GM13977 (cell line): Measurements from ENCODE around the gene TSSK1B.
"Not testable (repeated sequence)": the region's sequence is repeated elsewhere in the genome, so short reads cannot be mapped to it uniquely, and the experiment has no call there.

Source experiments
- DNase-seq: peaks from one replicate; pipeline ENCODE4 v3.0.0; 2012; ENCODE audit warnings: low spot score
- in situ Hi-C: fragments of 300-500 bp; cut with MboI; formaldehyde crosslinking; loops from one replicate; pipeline ENCODE4 v1.12.0; 2022; ENCODE audit warnings: low sequenced_read_pairs, low pct_unique_long_range_greater_than_20kb, mixed read lengths, inconsistent platforms; ENCODE audit not compliant: unreplicated experiment
- TF ChIP-seq, protein P1 (sequence below): IDR thresholded peaks from 2 replicates; pipeline ENCODE4 v1.5.1; 2012; ENCODE audit warnings: mild to moderate bottlenecking, control low read depth; ENCODE audit not compliant: insufficient read depth; ENCODE audit errors: extremely low read depth, missing control alignments

TSSK1B gene

DNA sequence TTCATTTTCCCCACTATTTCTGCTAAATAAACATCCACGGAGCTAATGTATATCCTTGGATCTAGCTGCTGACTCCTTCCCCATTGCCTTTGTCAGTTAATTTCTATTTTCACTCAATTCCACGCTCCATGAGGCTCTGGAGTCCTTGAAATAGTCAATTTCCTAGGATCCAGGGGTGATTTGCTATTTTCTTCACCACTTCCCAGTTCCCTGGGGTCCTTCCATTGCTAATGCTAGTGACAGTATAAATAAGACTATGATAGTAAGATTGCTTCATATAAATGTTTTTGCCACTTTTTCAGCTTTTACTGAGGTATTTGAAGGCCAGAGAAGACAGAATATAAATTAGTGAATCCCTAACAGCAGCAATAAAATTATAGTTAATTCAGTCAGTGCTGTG lies 13.1 kb downstream of the TSSK1B start:
- no peak for DNase-seq
- TF ChIP-seq, protein P1, sequence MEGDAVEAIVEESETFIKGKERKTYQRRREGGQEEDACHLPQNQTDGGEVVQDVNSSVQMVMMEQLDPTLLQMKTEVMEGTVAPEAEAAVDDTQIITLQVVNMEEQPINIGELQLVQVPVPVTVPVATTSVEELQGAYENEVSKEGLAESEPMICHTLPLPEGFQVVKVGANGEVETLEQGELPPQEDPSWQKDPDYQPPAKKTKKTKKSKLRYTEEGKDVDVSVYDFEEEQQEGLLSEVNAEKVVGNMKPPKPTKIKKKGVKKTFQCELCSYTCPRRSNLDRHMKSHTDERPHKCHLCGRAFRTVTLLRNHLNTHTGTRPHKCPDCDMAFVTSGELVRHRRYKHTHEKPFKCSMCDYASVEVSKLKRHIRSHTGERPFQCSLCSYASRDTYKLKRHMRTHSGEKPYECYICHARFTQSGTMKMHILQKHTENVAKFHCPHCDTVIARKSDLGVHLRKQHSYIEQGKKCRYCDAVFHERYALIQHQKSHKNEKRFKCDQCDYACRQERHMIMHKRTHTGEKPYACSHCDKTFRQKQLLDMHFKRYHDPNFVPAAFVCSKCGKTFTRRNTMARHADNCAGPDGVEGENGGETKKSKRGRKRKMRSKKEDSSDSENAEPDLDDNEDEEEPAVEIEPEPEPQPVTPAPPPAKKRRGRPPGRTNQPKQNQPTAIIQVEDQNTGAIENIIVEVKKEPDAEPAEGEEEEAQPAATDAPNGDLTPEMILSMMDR = no peak
- in situ Hi-C loops = no loop called here

DNA sequence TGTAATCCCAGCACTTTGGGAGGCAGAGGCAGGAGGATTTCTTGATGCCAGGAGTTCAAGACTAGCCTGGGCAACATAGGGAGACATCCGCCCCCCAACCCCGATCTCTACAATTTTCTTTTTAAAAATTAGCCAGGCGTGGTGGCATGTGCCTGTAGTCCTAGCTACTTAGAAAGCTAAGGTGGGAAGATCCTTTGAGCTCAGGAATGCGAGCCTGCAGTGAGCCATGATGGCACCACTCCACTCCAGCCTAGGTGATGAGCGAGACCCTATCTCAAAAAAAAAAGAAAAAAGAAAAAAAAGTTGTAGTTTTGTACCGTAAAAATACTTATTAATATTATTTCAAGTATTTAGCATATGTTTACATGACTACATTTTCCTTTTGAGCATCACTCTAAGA lies 29.3 kb downstream of the TSSK1B start:
- in situ Hi-C loops = no loop called here
- DNase-seq = no peak
- TF ChIP-seq, protein P1 = no peak

DNA sequence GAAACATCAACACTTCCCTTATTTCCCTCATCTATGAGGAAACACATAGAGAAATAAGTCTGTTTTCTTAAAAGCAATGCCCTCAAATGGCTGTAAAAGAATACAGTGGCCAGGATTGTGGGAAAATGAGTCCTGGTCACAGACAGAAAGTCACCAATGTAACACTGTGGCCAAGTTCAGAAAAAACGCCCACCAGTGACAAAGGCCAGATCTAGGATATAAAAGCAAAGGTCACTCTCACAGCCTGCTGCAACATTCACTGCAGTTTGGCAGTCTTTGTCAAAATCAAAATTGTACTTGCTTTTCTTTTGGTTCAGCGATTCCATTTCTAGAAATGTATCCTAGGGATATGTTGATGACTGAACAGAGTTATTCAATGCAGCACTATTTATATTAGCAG lies 30.5 kb downstream of the TSSK1B start:
- DNase-seq = no peak
- TF ChIP-seq, protein P1 = no peak
- in situ Hi-C loops = no loop called here

DNA sequence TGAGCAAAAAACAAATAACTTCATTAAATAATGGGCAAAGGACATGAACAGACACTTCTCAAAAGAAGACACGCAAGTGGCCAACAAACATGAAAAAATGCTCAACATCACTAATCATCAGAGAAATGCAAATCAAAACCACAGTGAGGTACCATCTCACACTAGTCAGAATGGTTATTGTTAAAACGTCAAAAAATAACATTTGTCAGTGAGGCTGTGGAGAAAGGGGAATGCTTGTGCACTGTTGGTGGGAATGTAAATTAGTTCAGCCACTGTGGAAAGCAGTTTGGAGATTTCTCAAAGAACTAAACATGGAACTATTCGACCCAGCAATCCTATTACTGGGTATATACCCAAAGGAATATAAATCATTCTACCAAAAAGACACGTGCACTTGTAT lies 36.8 kb downstream of the TSSK1B start:
- DNase-seq = not testable (repeated sequence)
- in situ Hi-C loops = loop anchor here (25.0 kb wide), 1 partner anchor 214 kb away; no protein-coding TSS in a partner anchor

DNA sequence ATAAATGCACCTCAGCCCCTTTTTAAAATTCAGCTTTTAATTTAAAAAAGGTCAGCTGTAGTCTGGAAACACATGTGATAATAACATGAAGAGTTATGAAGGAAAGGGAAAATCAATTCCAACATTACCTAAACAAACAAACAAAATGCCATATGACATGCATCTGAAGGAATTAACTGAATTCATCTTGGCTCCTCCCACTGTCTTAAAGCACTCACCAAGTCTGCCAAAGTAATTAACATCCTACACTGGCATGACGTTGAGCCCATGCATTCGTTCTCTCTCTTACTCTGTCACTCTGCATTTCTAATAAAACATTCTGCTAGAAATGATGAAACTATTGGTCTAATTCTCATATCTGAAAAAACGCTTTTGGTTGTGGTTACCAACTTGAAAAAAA lies 37.7 kb downstream of the TSSK1B start:
- in situ Hi-C loops = loop anchor here (25.0 kb wide), 1 partner anchor 215 kb away; no protein-coding TSS in a partner anchor
- no peak for DNase-seq
- TF ChIP-seq, protein P1 = no peak

DNA sequence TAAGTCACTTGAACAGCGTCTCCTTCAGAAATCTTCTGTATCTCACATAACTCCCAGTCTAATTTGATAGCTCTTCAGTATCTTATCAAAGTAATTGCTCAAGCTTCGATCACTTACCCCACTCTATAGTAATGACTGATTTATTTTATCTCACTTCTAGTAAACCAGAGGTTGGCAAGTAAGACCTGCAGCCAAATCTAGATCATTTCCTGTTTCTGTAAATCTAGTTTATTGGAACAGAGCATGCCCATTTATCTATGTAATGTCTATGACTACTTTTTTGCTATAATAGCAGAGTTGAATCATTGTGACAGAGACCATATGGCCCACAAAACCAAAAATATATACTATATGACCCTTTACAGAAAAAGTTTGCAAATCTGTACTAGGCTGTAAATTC lies 40.1 kb downstream of the TSSK1B start:
- TF ChIP-seq, protein P1 = no peak
- in situ Hi-C loops = loop anchor here (25.0 kb wide), 1 partner anchor 218 kb away; no protein-coding TSS in a partner anchor
- no peak for DNase-seq

DNA sequence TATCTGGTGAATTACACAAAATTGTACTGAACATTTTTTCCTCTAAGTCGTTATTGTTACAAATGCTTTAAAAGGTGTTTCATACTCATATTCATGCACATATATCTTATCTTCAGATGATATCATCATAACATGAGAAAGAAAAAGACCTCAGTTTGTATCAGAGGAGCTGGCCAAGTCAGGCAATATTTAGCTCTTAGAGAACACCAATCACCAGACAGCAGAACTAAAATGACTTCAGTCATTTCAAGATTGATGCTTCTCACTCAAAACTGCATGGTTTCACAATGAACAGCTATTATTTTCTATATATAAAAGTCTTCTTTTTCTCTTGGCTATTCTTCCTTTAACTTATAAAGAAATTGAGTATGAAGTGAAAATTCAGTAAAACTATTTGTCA lies 44.6 kb downstream of the TSSK1B start:
- in situ Hi-C loops = loop anchor here (25.0 kb wide), 1 partner anchor 222 kb away; no protein-coding TSS in a partner anchor
- no peak for DNase-seq
- TF ChIP-seq, protein P1 = no peak
